Left lung (tissue), 10 donors: Measurements from ENCODE around the gene MKX. TPM values are rescaled to one million over a fixed set of nuclear protein-coding genes. Genes with fewer than 3 reads are reported as not detected.

Experiments
- ATAC-seq: fragments of 200-7000 bp; cut with Tn5 transposase; one replicate; pipeline ENCODE4 v1.9.1; 2020; ENCODE audit warnings: moderate library complexity
- DNase-seq, 4 donors: peaks; one replicate each; pipeline ENCODE4 v3.0.0-alpha.2; 2013 to 2020
- H3K27ac ChIP-seq, 2 donors: fragments of 200-600 bp; sonication (generic) in 1 of 2; one replicate each; pipeline versions ENCODE4 v1.5.0 to v1.8.0; 2020 to 2021
- H3K27me3 ChIP-seq, 2 donors: fragments of 200-600 bp; sonication (generic) in 1 of 2; one replicate each; pipeline versions ENCODE4 v1.5.0 to v1.8.0; 2020 to 2021
- H3K36me3 ChIP-seq, 2 donors: fragments of 200-600 bp; sonication (generic) in 1 of 2; one replicate each; pipeline versions ENCODE4 v1.5.0 to v1.8.0; 2020 to 2021
- H3K4me1 ChIP-seq, 2 donors: fragments of 200-600 bp; one replicate each; pipeline ENCODE4 v1.8.0; 2021
- H3K4me3 ChIP-seq, 2 donors: fragments of 200-600 bp; sonication (generic) in 1 of 2; one replicate each; pipeline versions ENCODE4 v1.5.0 to v1.8.0; 2020 to 2021; ENCODE audit warnings: mild to moderate bottlenecking in 1 of 2
- H3K9me3 ChIP-seq, 2 donors: fragments of 200-600 bp; sonication (generic) in 1 of 2; one replicate each; pipeline versions ENCODE4 v1.5.0 to v1.8.0; 2020 to 2021
- intact Hi-C, 2 donors: fragments of 100-400 bp; cut with DNase I; formaldehyde crosslinking; loops; one replicate each; pipeline versions ENCODE4 v1.11.2 to v1.14.2; 2022
- polyA plus RNA-seq, 6 donors: library from polyadenylated mRNA; unstranded; fragments of 120-200 nt; gene quantifications; one replicate each; pipeline ENCODE4 v1.2.1, GENCODE V29; 2013; ENCODE audit not compliant: insufficient read length in 6 of 6
- total RNA-seq, 2 donors: library from RNA; stranded (reverse); fragmentation: NEBNext Ultra II Directional; extraction: Animal tissue kit (Norgen Biotek cat#: 25700); gene quantifications; one replicate each; pipeline ENCODE4 v1.2.1, GENCODE V29; 2021
- TF ChIP-seq, protein P1 (sequence below), 2 donors: fragments of 200-600 bp; sonication (generic) in 1 of 2; IDR thresholded peaks; one replicate each; pipeline versions ENCODE4 v1.5.0 to v1.8.0; 2021; ENCODE audit warnings: antibody characterized with exemption in 2 of 2
- donor health status: DM: no; HTN: yes; CAD: no.
- donor health status: DM: no; HTN: no; CAD: no.

MKX gene
- total and polyA plus RNA-seq, 8 donors, result 0.29 to 1.3 (median 0.88) TPM

GRCh38 chr10:27671821-27672220 is 73.8 kb downstream of the MKX start:
- no peaks in the 10 kb centered on the region for H3K36me3 ChIP-seq
- no peaks in the 10 kb centered on the region for H3K27me3 ChIP-seq
- H3K9me3 ChIP-seq, result no peaks in the 10 kb centered on the region
- intact Hi-C loops, result no loop called here
- no peaks in the 10 kb centered on the region for H3K4me1 ChIP-seq
- no peak for DNase-seq
- H3K4me3 ChIP-seq, result no peak overlapping the region
- no peak overlapping the region for H3K27ac ChIP-seq
- ATAC-seq, result no peak
- TF ChIP-seq, protein P1, sequence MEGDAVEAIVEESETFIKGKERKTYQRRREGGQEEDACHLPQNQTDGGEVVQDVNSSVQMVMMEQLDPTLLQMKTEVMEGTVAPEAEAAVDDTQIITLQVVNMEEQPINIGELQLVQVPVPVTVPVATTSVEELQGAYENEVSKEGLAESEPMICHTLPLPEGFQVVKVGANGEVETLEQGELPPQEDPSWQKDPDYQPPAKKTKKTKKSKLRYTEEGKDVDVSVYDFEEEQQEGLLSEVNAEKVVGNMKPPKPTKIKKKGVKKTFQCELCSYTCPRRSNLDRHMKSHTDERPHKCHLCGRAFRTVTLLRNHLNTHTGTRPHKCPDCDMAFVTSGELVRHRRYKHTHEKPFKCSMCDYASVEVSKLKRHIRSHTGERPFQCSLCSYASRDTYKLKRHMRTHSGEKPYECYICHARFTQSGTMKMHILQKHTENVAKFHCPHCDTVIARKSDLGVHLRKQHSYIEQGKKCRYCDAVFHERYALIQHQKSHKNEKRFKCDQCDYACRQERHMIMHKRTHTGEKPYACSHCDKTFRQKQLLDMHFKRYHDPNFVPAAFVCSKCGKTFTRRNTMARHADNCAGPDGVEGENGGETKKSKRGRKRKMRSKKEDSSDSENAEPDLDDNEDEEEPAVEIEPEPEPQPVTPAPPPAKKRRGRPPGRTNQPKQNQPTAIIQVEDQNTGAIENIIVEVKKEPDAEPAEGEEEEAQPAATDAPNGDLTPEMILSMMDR (IDR thresholded peaks at IDR 0.05), result no peak

GRCh38 chr10:27664461-27664860 is 81.2 kb downstream of the MKX start:
- H3K4me1 ChIP-seq, result peaks cover 0 to 16% of the 10 kb centered on the region in 2 donors
- intact Hi-C loops, result no loop called here
- no peak overlapping the region for H3K4me3 ChIP-seq
- DNase-seq, result no peak
- no peak overlapping the region for H3K27ac ChIP-seq
- H3K36me3 ChIP-seq, result no peaks in the 10 kb centered on the region
- no peaks in the 10 kb centered on the region for H3K9me3 ChIP-seq
- peak; percentile 29 for ATAC-seq
- TF ChIP-seq, protein P1 (IDR thresholded peaks at IDR 0.05), result no peak
- peaks cover 0 to 6% of the 10 kb centered on the region in 2 donors for H3K27me3 ChIP-seq

DNA sequence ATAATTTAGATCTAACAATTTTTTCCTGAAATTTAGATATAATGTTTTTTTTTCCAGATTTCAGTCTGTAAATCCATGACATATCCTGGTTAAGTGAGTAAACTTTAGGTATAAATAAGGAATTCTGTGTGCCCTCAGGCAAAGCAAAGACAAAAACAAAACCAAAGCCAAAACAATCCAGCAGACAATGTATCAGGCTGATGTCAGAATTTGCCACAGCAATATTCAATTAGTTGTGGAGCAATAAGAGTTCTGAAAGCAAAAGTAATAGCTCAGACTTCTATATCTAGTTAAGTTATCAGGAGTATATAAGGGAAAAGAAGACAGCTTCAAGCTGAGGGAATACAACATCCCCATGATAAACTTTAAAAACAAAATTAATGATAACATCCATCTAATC is 82.0 kb downstream of the MKX start:
- DNase-seq (no peak), ATAC-seq (no peak)
- Histone ChIP-seq H3K9me3 (no peaks in the 10 kb centered on the region), H3K27ac (no peak overlapping the region), H3K4me3 (no peak overlapping the region), H3K36me3 (no peaks in the 10 kb centered on the region), H3K27me3 (peaks cover 0 to 6% of the 10 kb centered on the region in 2 donors), H3K4me1 (peaks cover 0 to 16% of the 10 kb centered on the region in 2 donors)
- TF ChIP-seq, protein P1 (IDR thresholded peaks at IDR 0.05), result no peak
- intact Hi-C loops, result no loop called here

DNA sequence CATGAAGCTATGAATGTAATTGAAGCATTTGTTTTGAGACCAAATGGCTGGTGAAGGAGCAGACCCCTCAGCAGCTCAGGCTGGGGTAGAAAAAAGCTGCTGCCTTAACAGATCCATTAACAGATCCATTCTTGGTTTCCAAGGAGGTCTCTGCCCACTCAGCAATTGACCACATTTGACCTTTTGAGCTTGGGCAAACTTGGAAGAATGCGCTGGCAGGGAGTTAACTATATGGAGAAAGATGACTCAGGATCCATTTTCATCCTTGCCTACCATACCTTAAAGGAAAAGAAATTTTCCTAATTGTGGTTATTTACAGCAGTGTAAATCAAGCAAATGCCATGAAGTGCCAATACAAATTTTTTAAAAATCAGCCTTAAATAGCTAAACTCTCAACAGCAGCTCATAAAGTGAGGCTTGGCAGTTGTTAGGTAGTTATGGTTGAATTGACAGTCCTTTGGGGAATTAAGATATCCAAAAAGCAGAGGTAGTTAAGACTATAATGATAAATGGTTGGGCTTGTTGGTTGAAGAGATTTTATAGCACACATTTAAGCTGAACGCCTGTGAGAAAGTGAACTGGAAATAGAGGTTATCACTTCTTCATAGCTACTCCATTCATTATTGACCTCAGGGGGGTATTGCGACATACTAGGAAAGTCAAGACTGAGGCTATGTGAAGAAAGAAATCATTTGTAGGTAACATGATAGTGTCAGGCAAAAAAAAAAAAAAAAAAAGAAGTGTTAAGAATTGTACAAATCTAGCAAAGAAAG is 83.9 kb downstream of the MKX start:
- peaks cover 0 to 16% of the 10 kb centered on the region in 2 donors for H3K4me1 ChIP-seq
- TF ChIP-seq, protein P1 (IDR thresholded peaks at IDR 0.05), result no peak
- DNase-seq, result no peak
- no peak for ATAC-seq
- peaks cover 0 to 6% of the 10 kb centered on the region in 2 donors for H3K27me3 ChIP-seq
- no peak overlapping the region for H3K4me3 ChIP-seq
- intact Hi-C loops, result no loop called here
- H3K36me3 ChIP-seq, result no peaks in the 10 kb centered on the region
- H3K27ac ChIP-seq, result no peak overlapping the region
- no peaks in the 10 kb centered on the region for H3K9me3 ChIP-seq

- no peaks in the 10 kb centered on the region for H3K36me3 ChIP-seq
- intact Hi-C loops, result no loop called here
- no peak for DNase-seq
- H3K4me3 ChIP-seq, result no peak overlapping the region
- TF ChIP-seq, protein P1 (IDR thresholded peaks at IDR 0.05), result no peak
- peak overlapping the region in 1 of 2 donors; percentile 33 for H3K27ac ChIP-seq
- H3K27me3 ChIP-seq, result peaks cover 0 to 6% of the 10 kb centered on the region in 2 donors
- H3K4me1 ChIP-seq, result peaks cover 0 to 16% of the 10 kb centered on the region in 2 donors
- ATAC-seq, result peak; percentile 53
- H3K9me3 ChIP-seq, result no peaks in the 10 kb centered on the region
These were observed 84.9 kb downstream of the MKX start for GRCh38 chr10:27660711-27661110.
